ENCODE data around the gene TTC1. TPM values are rescaled to one million over a fixed set of nuclear protein-coding genes. Genes with fewer than 3 reads are reported as not detected.

The TTC1 gene
- total and polyA plus RNA-seq, 9 of the 15 experiments (the other 6 are each of a cell fraction or from before 2014, with no cell fraction given): 51.9 to 173 (median 87.7) TPM

GRCh38 chr5:160082614-160083500 is 73.9 kb downstream of the TTC1 start:
- ATAC-seq (no peak), FAIRE-seq (no peak), DNase-seq (ENCODE audit: extremely low read depth in 1 of 4, low spot score in 3 of 4) (no peak)
- BruUV-seq (replicated peaks): no TSS peak
- in situ Hi-C loops (cut with MboI): no loop called here
- Histone ChIP-seq H3K4me3 (no peak overlapping the region), H3K9me1 (ENCODE audit: control insufficient read depth, insufficient read depth, low read length) (no peaks in the 10 kb centered on the region), H3K27me3 (ENCODE audit: control insufficient read depth in 2 of 2, insufficient read depth in 2 of 2, low read length in 2 of 2) (no peaks in the 10 kb centered on the region), H3K4me2 (ENCODE audit: insufficient read depth, low read length) (no peak overlapping the region), H3K4me1 (replicated peaks in 1 of 2; ENCODE audit: control insufficient read depth in 2 of 2, insufficient read depth in 2 of 2, low read length in 2 of 2) (peaks cover 0 to 13% of the 10 kb centered on the region in 2 experiments; a peak in 3 of 5 replicates), H3K27ac (ENCODE audit: extremely low read depth, low read depth, low read length) (no peak overlapping the region), H3K36me3 (ENCODE audit: control insufficient read depth, insufficient read depth, low read length) (peaks cover 7% of the 10 kb centered on the region), H3K9ac (ENCODE audit: insufficient read depth in 1 of 2, low read depth in 2 of 2, low read length in 2 of 2) (no peak overlapping the region), H2AFZ (ENCODE audit: low read depth, low read length) (no peak overlapping the region), H3K9me3 (replicated peaks; ENCODE audit: control insufficient read depth, insufficient read depth, low read depth, low read length) (no peaks in the 10 kb centered on the region), H4K20me1 (replicated peaks; ENCODE audit: control insufficient read depth, insufficient read depth, low read length) (no peaks in the 10 kb centered on the region), H3K79me2 (ENCODE audit: control insufficient read depth, insufficient read depth, low read length) (no peaks in the 10 kb centered on the region)
- POLR2A ChIA-PET: interaction anchor here (0.6 kb wide), 1 partner anchor 11 kb away, joined by 3 read pairs; no protein-coding TSS in a partner anchor
- intact Hi-C loops (cut with micrococcal nuclease): loop anchor here (5.0 kb wide), 1 partner anchor 179 kb away; no protein-coding TSS in a partner anchor
- CTCF ChIA-PET (ENCODE audit: low intra/inter-chr PET ratio): no interaction called here
- WGBS (ENCODE audit: insufficient coverage, low coverage, missing lambda C conversion rate): 52% methylated on average over 9 of the region's 9 CpGs
- TF ChIP-seq CHD7 (IDR thresholded peaks at IDR 0.05; ENCODE audit: low read depth, low read length) (no peak), ASH1L (IDR thresholded peaks at IDR 0.05; ENCODE audit: borderline replicate concordance, low read depth, partially characterized antibody) (no peak), RBM17 (IDR thresholded peaks at IDR 0.05; ENCODE audit: borderline replicate concordance, low read depth, low read length) (no peak), MEIS2 (IDR thresholded peaks at IDR 0.05; ENCODE audit: partially characterized antibody) (peak; percentile 50), ZNF311 (CRISPR knock-in tag; IDR thresholded peaks at IDR 0.05) (no peak), CEBPG (CRISPR knock-in tag; IDR thresholded peaks at IDR 0.05) (peak; percentile 51; the same call in 1 of the 2 replicates), CEBPG (tag; conservative IDR thresholded peaks at IDR 0.05 in 1 of 2, IDR thresholded peaks at IDR 0.05 in 1 of 2) (peak; percentile 28 to 67; a peak in 1 of 4 replicates)

Data from K562 (cell line).